GM21423 (cell line): ENCODE measurements around the gene XPNPEP1.

ENCODE experiments used
- ATAC-seq: cut with Tn5 transposase; IDR thresholded peaks from one replicate; pipeline ENCODE4 v1.9.1; 2021; ENCODE audit warnings: mild to moderate bottlenecking, moderate library complexity; ENCODE audit not compliant: unreplicated experiment

The XPNPEP1 gene

GRCh38 chr10:109871476-109871875 is 51.8 kb downstream of the XPNPEP1 start:
- no peak for ATAC-seq

- no peak for ATAC-seq
Measured at GRCh38 chr10:109866995-109867635, 56.2 kb downstream of the XPNPEP1 start.

GRCh38 chr10:109866168-109866994 is 56.9 kb downstream of the XPNPEP1 start:
- ATAC-seq, result no peak

GRCh38 chr10:109863775-109864174 is 59.5 kb downstream of the XPNPEP1 start:
- ATAC-seq, result no peak

- ATAC-seq, result no peak
Measured at GRCh38 chr10:109862738-109863137, 60.6 kb downstream of the XPNPEP1 start.

GRCh38 chr10:109862041-109862440 is 61.3 kb downstream of the XPNPEP1 start:
- no peak for ATAC-seq

GRCh38 chr10:109861081-109861480 is 62.2 kb downstream of the XPNPEP1 start:
- no peak for ATAC-seq

GRCh38 chr10:109859221-109859620 is 64.1 kb downstream of the XPNPEP1 start:
- no peak for ATAC-seq

- ATAC-seq, result no peak
Measured at GRCh38 chr10:109855746-109856145, 67.6 kb downstream of the XPNPEP1 start.

- no peak for ATAC-seq
Measured at GRCh38 chr10:109853921-109854320, 69.4 kb downstream of the XPNPEP1 start.

- ATAC-seq, result peak; percentile 88
Measured at GRCh38 chr10:109852475-109853037, 70.8 kb downstream of the XPNPEP1 start.

GRCh38 chr10:109851616-109852474 is 71.5 kb downstream of the XPNPEP1 start:
- ATAC-seq, result peak; percentile 13

GRCh38 chr10:109846832-109847231 is 76.5 kb downstream of the XPNPEP1 start:
- no peak for ATAC-seq

GRCh38 chr10:109845308-109845707 is 78.0 kb downstream of the XPNPEP1 start:
- no peak for ATAC-seq

GRCh38 chr10:109838592-109839244 is 84.6 kb downstream of the XPNPEP1 start:
- ATAC-seq, result no peak

- ATAC-seq, result no peak
Measured at GRCh38 chr10:109837384-109837783, 85.9 kb downstream of the XPNPEP1 start.

GRCh38 chr10:109835257-109835656 is 88.1 kb downstream of the XPNPEP1 start:
- no peak for ATAC-seq

- no peak for ATAC-seq
Measured at GRCh38 chr10:109831846-109832245, 91.5 kb downstream of the XPNPEP1 start.

GRCh38 chr10:109824206-109824605 is 99.1 kb downstream of the XPNPEP1 start:
- ATAC-seq, result no peak

GRCh38 chr10:109823196-109823595 is 100.1 kb downstream of the XPNPEP1 start:
- no peak for ATAC-seq

- ATAC-seq, result no peak
Measured at GRCh38 chr10:109821672-109822071, 101.6 kb downstream of the XPNPEP1 start.
